Fibroblast of peridontal ligament (primary cell): Measurements from ENCODE around the gene PLEKHA8.

Experiments used
- DNase-seq: peaks from one replicate; pipeline ENCODE4 v3.0.0-alpha.2; 2010; ENCODE audit errors: extremely low read depth

The PLEKHA8 gene

GRCh38 chr7:30028216-30028748 lies at the start of gene PLEKHA8:
Gene PLEKHA8, plus strand, starts transcription at chr7:30028412. Its CDS starts 351 bp downstream, at chr7:30028763.
- DNase-seq = peak; percentile 74

GRCh38 chr7:29980151-29980550 lies 48.1 kb upstream of the PLEKHA8 start:
- no peak for DNase-seq

GRCh38 chr7:29987083-29987482 lies 41.1 kb upstream of the PLEKHA8 start:
- peak; percentile 72 for DNase-seq

- DNase-seq = peak; percentile 80
Observed at GRCh38 chr7:29987811-29988317, 40.3 kb upstream of the PLEKHA8 start.

- DNase-seq = peak; percentile 33
Observed at GRCh38 chr7:29988424-29989256, 39.6 kb upstream of the PLEKHA8 start.

GRCh38 chr7:29989257-29989995 lies 38.8 kb upstream of the PLEKHA8 start, which contains the start of gene SCRN1:
Gene SCRN1, minus strand, starts transcription at chr7:29989801. Its CDS starts 20,734 bp downstream, at chr7:29969067.
- DNase-seq = no peak

- no peak for DNase-seq
Observed at GRCh38 chr7:29990931-29991330, 37.3 kb upstream of the PLEKHA8 start.

GRCh38 chr7:29991937-29992336 lies 36.3 kb upstream of the PLEKHA8 start:
- no peak for DNase-seq

- no peak for DNase-seq
Observed at GRCh38 chr7:29993140-29993539, 35.1 kb upstream of the PLEKHA8 start.

GRCh38 chr7:29995652-29996051 lies 32.6 kb upstream of the PLEKHA8 start:
- no peak for DNase-seq

GRCh38 chr7:29996321-29996720 lies 31.9 kb upstream of the PLEKHA8 start:
- no peak for DNase-seq

GRCh38 chr7:29998489-29998888 lies 29.7 kb upstream of the PLEKHA8 start:
- DNase-seq = no peak

GRCh38 chr7:30001998-30002397 lies 26.2 kb upstream of the PLEKHA8 start:
- DNase-seq = no peak

GRCh38 chr7:30003098-30003497 lies 25.1 kb upstream of the PLEKHA8 start:
- no peak for DNase-seq

- DNase-seq = no peak
Observed at GRCh38 chr7:30005464-30005863, 22.7 kb upstream of the PLEKHA8 start.

- DNase-seq = no peak
Observed at GRCh38 chr7:30010021-30010420, 18.2 kb upstream of the PLEKHA8 start.

GRCh38 chr7:30012757-30013156 lies 15.5 kb upstream of the PLEKHA8 start:
- no peak for DNase-seq

- DNase-seq = no peak
Observed at GRCh38 chr7:30018451-30018850, 9.8 kb upstream of the PLEKHA8 start.

GRCh38 chr7:30019387-30019786 lies 8.8 kb upstream of the PLEKHA8 start:
- no peak for DNase-seq

- DNase-seq = no peak
Observed at GRCh38 chr7:30019960-30020359, 8.3 kb upstream of the PLEKHA8 start.

- DNase-seq = no peak
Observed at GRCh38 chr7:30020535-30020934, 7.7 kb upstream of the PLEKHA8 start.

GRCh38 chr7:30022991-30023390 lies 5.2 kb upstream of the PLEKHA8 start:
- no peak for DNase-seq
